DND-41 (cell line): ENCODE measurements around the gene UBE2U.

Experiments used
- ATAC-seq: fragments of 200-7000 bp; cut with Tn5 transposase; 3 replicates; pipeline ENCODE4 v1.9.1; 2021; ENCODE audit warnings: low read depth; ENCODE audit not compliant: insufficient read depth
- DNase-seq: peaks from one replicate; pipeline ENCODE4 v3.0.0-alpha.2; 2020
- H2AFZ ChIP-seq: 2 replicates; pipeline ENCODE4 v1.6.0; 2012; ENCODE audit warnings: low read depth, low read length
- H3K27ac ChIP-seq: 2 replicates; pipeline ENCODE4 v1.5.1; 2012; ENCODE audit warnings: low read length, inconsistent platforms
- H3K27me3 ChIP-seq: fragments of 200-600 bp; sonication (generic); 2 replicates; pipeline ENCODE4 v1.6.0; 2012; ENCODE audit warnings: low read length, mild to moderate bottlenecking, inconsistent platforms; ENCODE audit not compliant: insufficient read depth, poor library complexity
- H3K36me3 ChIP-seq: 2 replicates; pipeline ENCODE4 v1.5.1; 2012; ENCODE audit warnings: low read length, inconsistent platforms; ENCODE audit not compliant: insufficient read depth
- H3K4me1 ChIP-seq: 2 replicates; pipeline ENCODE4 v1.5.1; 2012; ENCODE audit warnings: mild to moderate bottlenecking, low read length; ENCODE audit not compliant: insufficient read depth
- H3K4me2 ChIP-seq: 2 replicates; pipeline ENCODE4 v1.6.0; 2012; ENCODE audit warnings: mild to moderate bottlenecking, moderate library complexity, low read length, inconsistent platforms; ENCODE audit not compliant: insufficient read depth
- H3K4me3 ChIP-seq, 2 experiments: fragments of 200-600 bp in 1 of 2; shearing (Covaris generic) in 1 of 2; 2 replicates each; pipeline ENCODE4 v1.5.1; 2012 to 2016; ENCODE audit warnings: inconsistent platforms in 2 of 2, low read length in 2 of 2, mild to moderate bottlenecking in 2 of 2, low read depth in 1 of 2, moderate library complexity in 1 of 2
- H3K79me2 ChIP-seq: 2 replicates; pipeline ENCODE4 v1.6.0; 2012; ENCODE audit warnings: low read length, inconsistent platforms; ENCODE audit not compliant: insufficient read depth
- H3K9ac ChIP-seq: 2 replicates; pipeline ENCODE4 v1.6.0; 2012; ENCODE audit warnings: low read depth, mild to moderate bottlenecking, inconsistent platforms, low read length, moderate library complexity
- H3K9me3 ChIP-seq: 2 replicates; pipeline ENCODE4 v1.5.1; 2012; ENCODE audit warnings: low read length, moderate library complexity, mild to moderate bottlenecking, inconsistent platforms; ENCODE audit not compliant: insufficient read depth, severe bottlenecking
- H4K20me1 ChIP-seq: 2 replicates; pipeline ENCODE4 v1.6.0; 2012; ENCODE audit warnings: low read length; ENCODE audit not compliant: insufficient read depth
- EZH2 ChIP-seq: IDR thresholded peaks from 3 replicates; pipeline ENCODE4 v1.6.1; 2012; ENCODE audit warnings: borderline replicate concordance, low read depth, mild to moderate bottlenecking, moderate library complexity, low read length, inconsistent platforms; ENCODE audit not compliant: severe bottlenecking
- TF ChIP-seq, protein P1 (sequence below): IDR thresholded peaks from 2 replicates; pipeline ENCODE4 v1.5.1; 2012; ENCODE audit warnings: borderline replicate concordance, low read length, moderate library complexity, mild to moderate bottlenecking; ENCODE audit not compliant: poor library complexity, severe bottlenecking; ENCODE audit errors: extremely low read depth

UBE2U gene

DNA sequence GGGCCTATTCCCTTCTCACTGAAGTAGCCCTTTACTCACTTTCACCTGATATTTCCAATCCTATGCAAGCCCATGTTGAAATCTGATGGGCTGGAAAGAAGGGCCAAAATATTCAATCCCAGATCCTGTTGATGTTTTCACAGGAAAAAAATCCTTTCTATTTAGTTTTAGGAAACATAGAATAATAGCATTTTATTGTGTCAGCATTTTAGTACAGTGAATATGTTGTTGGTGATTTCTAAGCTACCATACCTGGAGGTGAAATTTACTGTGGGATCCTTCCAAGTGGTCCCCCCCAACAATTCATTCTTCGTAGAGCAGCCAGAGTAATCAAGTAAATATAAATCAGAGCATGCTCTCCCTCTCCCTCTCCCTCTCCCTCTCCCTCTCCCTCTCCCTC, 3.4 kb upstream of the UBE2U start:
- Histone ChIP-seq H3K4me3 (no peak overlapping the region), H3K4me2 (no peak overlapping the region), H3K27me3 (no peaks in the 10 kb centered on the region), H3K79me2 (no peaks in the 10 kb centered on the region), H4K20me1 (no peaks in the 10 kb centered on the region), H3K9ac (no peak overlapping the region), H3K4me1 (no peaks in the 10 kb centered on the region), H3K36me3 (no peaks in the 10 kb centered on the region), H2AFZ (no peak overlapping the region), H3K27ac (no peak overlapping the region), H3K9me3 (no peaks in the 10 kb centered on the region)
- ATAC-seq (no peak), DNase-seq (no peak)
- no peak for TF ChIP-seq EZH2
- TF ChIP-seq, protein P1, sequence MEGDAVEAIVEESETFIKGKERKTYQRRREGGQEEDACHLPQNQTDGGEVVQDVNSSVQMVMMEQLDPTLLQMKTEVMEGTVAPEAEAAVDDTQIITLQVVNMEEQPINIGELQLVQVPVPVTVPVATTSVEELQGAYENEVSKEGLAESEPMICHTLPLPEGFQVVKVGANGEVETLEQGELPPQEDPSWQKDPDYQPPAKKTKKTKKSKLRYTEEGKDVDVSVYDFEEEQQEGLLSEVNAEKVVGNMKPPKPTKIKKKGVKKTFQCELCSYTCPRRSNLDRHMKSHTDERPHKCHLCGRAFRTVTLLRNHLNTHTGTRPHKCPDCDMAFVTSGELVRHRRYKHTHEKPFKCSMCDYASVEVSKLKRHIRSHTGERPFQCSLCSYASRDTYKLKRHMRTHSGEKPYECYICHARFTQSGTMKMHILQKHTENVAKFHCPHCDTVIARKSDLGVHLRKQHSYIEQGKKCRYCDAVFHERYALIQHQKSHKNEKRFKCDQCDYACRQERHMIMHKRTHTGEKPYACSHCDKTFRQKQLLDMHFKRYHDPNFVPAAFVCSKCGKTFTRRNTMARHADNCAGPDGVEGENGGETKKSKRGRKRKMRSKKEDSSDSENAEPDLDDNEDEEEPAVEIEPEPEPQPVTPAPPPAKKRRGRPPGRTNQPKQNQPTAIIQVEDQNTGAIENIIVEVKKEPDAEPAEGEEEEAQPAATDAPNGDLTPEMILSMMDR: no peak

DNA sequence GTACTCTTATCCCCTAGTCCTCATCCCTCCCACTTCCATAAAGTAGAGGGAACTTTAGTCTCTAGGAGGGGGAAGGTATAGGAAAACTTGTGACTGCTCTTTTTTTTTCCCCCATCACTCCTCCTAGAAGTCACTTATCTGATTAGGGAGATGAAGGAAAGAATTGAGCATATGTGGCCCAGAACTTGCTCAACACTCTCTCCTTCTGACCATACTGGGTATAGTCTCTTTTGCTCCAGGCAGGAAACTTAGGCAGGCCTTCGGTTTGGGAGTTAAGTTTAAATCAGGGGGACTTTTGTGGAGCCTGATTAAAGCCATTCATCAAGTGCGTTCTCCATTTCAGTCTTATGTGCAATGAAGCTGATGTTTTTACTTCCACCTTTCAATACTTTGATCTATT, 5.8 kb downstream of the UBE2U start:
- no peak overlapping the region for H2AFZ ChIP-seq
- no peak overlapping the region for H3K27ac ChIP-seq
- no peaks in the 10 kb centered on the region for H3K36me3 ChIP-seq
- H3K4me1 ChIP-seq: no peaks in the 10 kb centered on the region
- no peak overlapping the region for H3K9ac ChIP-seq
- no peaks in the 10 kb centered on the region for H3K79me2 ChIP-seq
- H4K20me1 ChIP-seq: no peaks in the 10 kb centered on the region
- DNase-seq (no peak), ATAC-seq (no peak)
- H3K9me3 ChIP-seq: no peaks in the 10 kb centered on the region
- no peak overlapping the region for H3K4me2 ChIP-seq
- no peak for TF ChIP-seq EZH2
- TF ChIP-seq, protein P1: no peak
- no peak overlapping the region for H3K4me3 ChIP-seq
- H3K27me3 ChIP-seq: no peaks in the 10 kb centered on the region

DNA sequence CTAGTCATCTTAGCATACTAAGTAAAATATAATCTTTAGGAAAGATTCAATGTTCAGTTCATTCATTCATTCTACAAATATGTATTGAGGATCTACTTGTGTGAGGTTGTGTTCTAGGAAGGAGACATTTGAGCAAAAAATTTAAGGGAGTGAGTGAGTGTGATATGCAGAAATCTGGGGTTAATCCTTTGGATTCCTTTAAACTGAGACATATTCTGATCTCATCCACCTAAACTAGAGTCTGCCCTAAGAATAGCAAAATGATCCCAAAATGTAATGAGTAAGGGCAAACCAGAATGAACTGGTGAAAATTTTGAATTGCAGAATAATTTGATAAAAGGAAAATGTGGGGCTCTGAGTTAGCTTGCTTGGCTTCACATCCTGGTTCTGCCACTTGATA, 8.6 kb downstream of the UBE2U start:
- no peaks in the 10 kb centered on the region for H3K79me2 ChIP-seq
- no peak for DNase-seq

More for the DNA sequence above, 8.6 kb downstream of the UBE2U start:
- no peak for ATAC-seq
- no peak overlapping the region for H3K4me3 ChIP-seq
- peaks cover 3% of the 10 kb centered on the region for H3K27me3 ChIP-seq
- H3K9me3 ChIP-seq: no peaks in the 10 kb centered on the region
- H4K20me1 ChIP-seq: no peaks in the 10 kb centered on the region
- no peak overlapping the region for H3K27ac ChIP-seq
- H3K36me3 ChIP-seq: no peaks in the 10 kb centered on the region
- no peak for TF ChIP-seq EZH2
- TF ChIP-seq, protein P1: no peak
- no peak overlapping the region for H3K9ac ChIP-seq
- H2AFZ ChIP-seq: no peak overlapping the region
- no peak overlapping the region for H3K4me2 ChIP-seq
- H3K4me1 ChIP-seq: no peaks in the 10 kb centered on the region
